Endodermal cell (in vitro differentiated cells): ENCODE results near the gene YJU2. TPM values are rescaled to one million over a fixed set of nuclear protein-coding genes. Genes with fewer than 3 reads are reported as not detected.

ENCODE experiments used
- DNase-seq: peaks from one replicate; pipeline ENCODE4 v3.0.0-alpha.2; 2017
- H3K27ac ChIP-seq: 2 replicates; pipeline ENCODE4 v1.5.1; 2013; ENCODE audit warnings: mild to moderate bottlenecking, low read depth, low read length, moderate library complexity
- H3K27me3 ChIP-seq: 2 replicates; pipeline ENCODE4 v1.6.1; 2013; ENCODE audit warnings: mild to moderate bottlenecking, low read length, moderate library complexity; ENCODE audit not compliant: insufficient read depth, control insufficient read depth, poor library complexity, severe bottlenecking
- H3K36me3 ChIP-seq: 2 replicates; pipeline ENCODE4 v1.7.0; 2013; ENCODE audit warnings: mild to moderate bottlenecking, low read length, moderate library complexity; ENCODE audit not compliant: control insufficient read depth, insufficient read depth
- H3K4me1 ChIP-seq: one replicate; pipeline ENCODE4 v1.7.0; 2013; ENCODE audit warnings: low read length; ENCODE audit not compliant: control insufficient read depth, insufficient read depth
- H3K4me3 ChIP-seq: 2 replicates; pipeline ENCODE4 v1.5.1; 2013; ENCODE audit warnings: mild to moderate bottlenecking, low read length, moderate library complexity
- H3K9ac ChIP-seq: 2 replicates; pipeline ENCODE4 v1.6.1; 2013; ENCODE audit warnings: mild to moderate bottlenecking, low read length, moderate library complexity; ENCODE audit not compliant: poor library complexity, severe bottlenecking; ENCODE audit errors: extremely low read depth
- H3K9me3 ChIP-seq: 2 replicates; pipeline ENCODE4 v1.6.1; 2013; ENCODE audit warnings: mild to moderate bottlenecking, low read length, moderate library complexity; ENCODE audit not compliant: control insufficient read depth
- H3K27ac Mint-ChIP-seq: 2 replicates; pipeline ENCODE4 v1.8.0; 2020; ENCODE audit warnings: mixed read lengths
- H3K27me3 Mint-ChIP-seq: 2 replicates; pipeline ENCODE4 v1.8.0; 2021; ENCODE audit warnings: mild to moderate bottlenecking, mixed read lengths; ENCODE audit not compliant: insufficient read depth
- H3K36me3 Mint-ChIP-seq: 2 replicates; pipeline ENCODE4 v1.8.0; 2020; ENCODE audit warnings: low read depth, mixed read lengths
- H3K4me1 Mint-ChIP-seq: 2 replicates; pipeline ENCODE4 v1.8.0; 2020; ENCODE audit warnings: mixed read lengths
- H3K4me3 Mint-ChIP-seq: 2 replicates; pipeline ENCODE4 v1.8.0; 2020; ENCODE audit warnings: mild to moderate bottlenecking, moderate library complexity, mixed read lengths
- H3K9me3 Mint-ChIP-seq: 2 replicates; pipeline ENCODE4 v1.8.0; 2020; ENCODE audit warnings: mild to moderate bottlenecking, mixed read lengths
- CTCF ChIP-seq: fragments of 200-600 bp; sonication (generic); conservative IDR thresholded peaks from 2 replicates; pipeline ENCODE4 v1.5.0; 2021; ENCODE audit warnings: antibody characterized with exemption, mild to moderate bottlenecking
- WGBS, 2 experiments: methylation state at CpG; one replicate each; pipeline versions ENCODE4 v1.1.5 to v1.1.7; 2013; ENCODE audit warnings: missing lambda C conversion rate in 2 of 2, mixed read lengths in 1 of 2; ENCODE audit not compliant: insufficient coverage in 1 of 2, insufficient read length in 1 of 2; 5-methylcytosine and 5-hydroxymethylcytosine counted together
- long read RNA-seq, 4 experiments: library from polyadenylated mRNA in 2 of 4; library from RNA in 1 of 4; library from capped mRNA in 1 of 4; stranded (forward) in 3 of 4; unstranded in 1 of 4; transcript quantifications; one replicate each; pipeline ENCODE4 v2.0.0, GENCODE V29; 2020 to 2021; ENCODE audit warnings: inconsistent platforms in 1 of 4
- polyA plus RNA-seq, 2 experiments: library from polyadenylated mRNA; stranded (reverse); fragments of 50-300 nt; gene quantifications; one replicate each; pipeline ENCODE4 v1.2.3, GENCODE V29; 2013
- total RNA-seq, 2 donors: library from RNA; stranded (reverse); fragmentation: NEBNext Ultra II Directional in 1 of 2; extraction: Animal tissue kit (Norgen Biotek cat#: 25700) in 1 of 2; gene quantifications; 2 replicates in 1 of 2; 3 replicates in 1 of 2; pipeline ENCODE4 v1.2.1, GENCODE V29; 2021

The YJU2 gene
- total RNA-seq, result 10 to 100 TPM; 15.8 to 16.4 TPM
- polyA plus RNA-seq (2013, experiment 1 of 2), result 19.3 TPM
- polyA plus RNA-seq (2013, experiment 2 of 2), result 19.0 TPM
- long read RNA-seq, experiment 1, transcript YJU2-201 (8 exons, 1,434 nt), result major isoform, 7 of 10 reads
- long read RNA-seq, experiment 1, partial matches to known transcripts, result 3 of 10 reads
- long read RNA-seq, experiment 1, other reads (novel, unspliced or antisense), result 0 of 10 reads
- long read RNA-seq, experiment 2, transcript YJU2-201 (8 exons, 1,434 nt), result major isoform, 16 of 19 reads
- long read RNA-seq, experiment 2, partial matches to known transcripts, result 1 of 19 reads
- long read RNA-seq, experiment 2, other reads (novel, unspliced or antisense), result 2 of 19 reads
- long read RNA-seq, experiment 3, transcript YJU2-201 (8 exons, 1,434 nt), result major isoform, 69 of 69 reads
- long read RNA-seq, experiment 3, partial matches to known transcripts, result 0 of 69 reads
- long read RNA-seq, experiment 3, other reads (novel, unspliced or antisense), result 0 of 69 reads
- long read RNA-seq, experiment 4, transcript YJU2-201 (8 exons, 1,434 nt), result major isoform, 37 of 39 reads
- long read RNA-seq, experiment 4, partial matches to known transcripts, result 2 of 39 reads
- long read RNA-seq, experiment 4, other reads (novel, unspliced or antisense), result 0 of 39 reads

GRCh38 chr19:4246767-4247593, at the start of gene YJU2:
YJU2 (plus strand) TSS chr19:4247080; CDS start chr19:4247147, 67 bp downstream.
- H3K9ac ChIP-seq, result peak within 1 kb of the TSS; percentile 90
- H3K4me3 Mint-ChIP-seq, result peak within 1 kb of the TSS; percentile 84
- no peaks in the 10 kb centered on the region for H3K4me1 Mint-ChIP-seq
- peaks cover 34% of the 10 kb centered on the region for H3K36me3 Mint-ChIP-seq
- peak; percentile 75 for TF ChIP-seq CTCF
- peak; percentile 99 for DNase-seq
- no peaks in the 10 kb centered on the region for H3K9me3 ChIP-seq
- H3K4me3 ChIP-seq, result peak within 1 kb of the TSS; percentile 95
- no peaks in the 10 kb centered on the region for H3K4me1 ChIP-seq
- H3K27ac ChIP-seq, result peak within 1 kb of the TSS; percentile 81
- peaks cover 6% of the 10 kb centered on the region for H3K9me3 Mint-ChIP-seq
- peaks cover 4% of the 10 kb centered on the region for H3K27me3 Mint-ChIP-seq
- H3K36me3 ChIP-seq, result peaks cover 27% of the 10 kb centered on the region
- H3K27me3 ChIP-seq, result no peaks in the 10 kb centered on the region
- peak within 1 kb of the TSS; percentile 99 for H3K27ac Mint-ChIP-seq
- 0 to 1% methylated on average over 28 to 41 of the region's 45 CpGs for WGBS, 2 experiments

- Histone ChIP-seq H3K27ac (no peak overlapping the region), H3K36me3 (no peaks in the 10 kb centered on the region), H3K9ac (no peak overlapping the region), H3K4me1 (no peaks in the 10 kb centered on the region), H3K4me3 (no peak overlapping the region), H3K27me3 (peaks cover 33% of the 10 kb centered on the region), H3K9me3 (peaks cover 8% of the 10 kb centered on the region)
- peak overlapping the region; percentile 28 for H3K4me3 Mint-ChIP-seq
- H3K36me3 Mint-ChIP-seq, result no peaks in the 10 kb centered on the region
- H3K9me3 Mint-ChIP-seq, result peaks cover 8% of the 10 kb centered on the region
- H3K4me1 Mint-ChIP-seq, result no peaks in the 10 kb centered on the region
- H3K27ac Mint-ChIP-seq, result no peak overlapping the region
- TF ChIP-seq CTCF, result no peak
- H3K27me3 Mint-ChIP-seq, result peaks cover 82% of the 10 kb centered on the region
- 90 to 93% methylated on average over 5 of the region's 5 CpGs for WGBS, 2 experiments
- no peak for DNase-seq
These were observed 49.7 kb upstream of the YJU2 start for GRCh38 chr19:4197228-4197624.
